GM19372 (cell line): Measurements from ENCODE around the gene RIPPLY1.
A peak's percentile ranks its signal among the peaks of the same experiment; 100 is the strongest.

ENCODE experiments used
- ATAC-seq: cut with Tn5 transposase; IDR thresholded peaks from one replicate; pipeline ENCODE4 v1.9.1; 2021; ENCODE audit warnings: mild to moderate bottlenecking, low read depth, moderate library complexity; ENCODE audit not compliant: unreplicated experiment

The RIPPLY1 gene

DNA sequence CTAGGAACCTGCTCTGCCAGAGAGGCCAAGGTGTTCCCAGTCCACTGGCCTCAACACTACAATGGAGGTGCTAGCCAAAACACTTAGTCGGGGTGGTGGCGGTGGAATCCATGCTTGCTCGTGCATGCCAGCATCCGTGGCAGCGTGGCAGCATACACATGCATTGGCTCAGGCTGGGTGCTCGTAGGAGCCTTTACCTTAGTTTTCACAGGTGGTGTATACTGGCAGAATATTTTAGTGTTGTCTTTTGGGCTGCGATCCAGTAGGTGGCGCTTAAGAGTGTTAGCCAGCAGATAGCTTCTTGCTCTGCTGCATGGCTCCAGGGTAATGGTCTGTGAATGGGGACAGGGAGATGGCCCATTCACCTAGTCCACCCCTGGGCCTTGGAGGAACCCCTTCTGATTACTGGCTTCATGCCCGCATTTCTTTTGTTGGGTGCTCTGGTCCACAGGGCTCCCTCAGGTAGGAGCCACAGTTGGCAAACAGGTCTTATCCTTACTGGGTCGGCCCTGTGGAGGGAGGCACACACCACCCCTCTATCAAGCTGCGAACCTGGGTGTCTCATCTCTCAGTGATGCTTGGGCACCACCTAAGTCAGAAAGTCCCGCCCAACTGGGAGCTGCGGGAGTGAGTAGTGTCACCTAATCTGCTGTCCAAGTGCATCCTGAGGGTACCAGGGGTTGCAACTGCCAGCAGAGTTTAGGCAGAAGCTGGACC is 40.0 kb downstream of the RIPPLY1 start:
- peak; percentile 72 for ATAC-seq
